GM12864 (cell line): ENCODE measurements around the gene ALG8.

Experiments
- DNase-seq: peaks from one replicate; pipeline ENCODE4 v3.0.0-alpha.2; 2011; ENCODE audit warnings: low read depth
- H3K4me3 ChIP-seq: 2 replicates; pipeline ENCODE4 v1.5.1; 2011; ENCODE audit warnings: mild to moderate bottlenecking, low read depth, low read length, control low read depth
- TF ChIP-seq, protein P1 (sequence below): IDR thresholded peaks from 2 replicates; pipeline ENCODE4 v1.5.1; 2011; ENCODE audit warnings: low read depth, mild to moderate bottlenecking, moderate library complexity, low read length, control low read depth, inconsistent platforms; ENCODE audit errors: missing control alignments

The ALG8 gene

DNA sequence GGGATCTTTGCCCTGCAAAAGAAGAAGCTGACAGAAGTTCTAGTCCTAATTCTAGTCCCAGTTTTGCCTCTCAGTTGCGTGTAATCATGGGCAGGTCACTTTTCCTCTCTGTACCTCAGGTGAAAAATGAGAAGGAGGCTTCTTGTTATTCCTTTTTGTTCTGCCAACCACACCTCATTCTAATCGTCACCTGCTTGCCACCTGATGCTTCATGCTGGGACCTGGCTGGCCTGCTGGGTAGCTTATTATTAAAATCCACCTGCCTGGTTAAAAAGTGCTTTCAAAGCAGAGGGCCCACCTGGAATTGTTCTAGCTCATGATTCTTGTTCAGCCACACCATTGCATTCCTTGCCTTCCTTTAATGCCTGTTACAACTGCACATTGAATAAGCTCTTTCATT, 8.4 kb upstream of the ALG8 start:
- no peak for DNase-seq
- TF ChIP-seq, protein P1, sequence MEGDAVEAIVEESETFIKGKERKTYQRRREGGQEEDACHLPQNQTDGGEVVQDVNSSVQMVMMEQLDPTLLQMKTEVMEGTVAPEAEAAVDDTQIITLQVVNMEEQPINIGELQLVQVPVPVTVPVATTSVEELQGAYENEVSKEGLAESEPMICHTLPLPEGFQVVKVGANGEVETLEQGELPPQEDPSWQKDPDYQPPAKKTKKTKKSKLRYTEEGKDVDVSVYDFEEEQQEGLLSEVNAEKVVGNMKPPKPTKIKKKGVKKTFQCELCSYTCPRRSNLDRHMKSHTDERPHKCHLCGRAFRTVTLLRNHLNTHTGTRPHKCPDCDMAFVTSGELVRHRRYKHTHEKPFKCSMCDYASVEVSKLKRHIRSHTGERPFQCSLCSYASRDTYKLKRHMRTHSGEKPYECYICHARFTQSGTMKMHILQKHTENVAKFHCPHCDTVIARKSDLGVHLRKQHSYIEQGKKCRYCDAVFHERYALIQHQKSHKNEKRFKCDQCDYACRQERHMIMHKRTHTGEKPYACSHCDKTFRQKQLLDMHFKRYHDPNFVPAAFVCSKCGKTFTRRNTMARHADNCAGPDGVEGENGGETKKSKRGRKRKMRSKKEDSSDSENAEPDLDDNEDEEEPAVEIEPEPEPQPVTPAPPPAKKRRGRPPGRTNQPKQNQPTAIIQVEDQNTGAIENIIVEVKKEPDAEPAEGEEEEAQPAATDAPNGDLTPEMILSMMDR: no peak
- H3K4me3 ChIP-seq: no peak overlapping the region

DNA sequence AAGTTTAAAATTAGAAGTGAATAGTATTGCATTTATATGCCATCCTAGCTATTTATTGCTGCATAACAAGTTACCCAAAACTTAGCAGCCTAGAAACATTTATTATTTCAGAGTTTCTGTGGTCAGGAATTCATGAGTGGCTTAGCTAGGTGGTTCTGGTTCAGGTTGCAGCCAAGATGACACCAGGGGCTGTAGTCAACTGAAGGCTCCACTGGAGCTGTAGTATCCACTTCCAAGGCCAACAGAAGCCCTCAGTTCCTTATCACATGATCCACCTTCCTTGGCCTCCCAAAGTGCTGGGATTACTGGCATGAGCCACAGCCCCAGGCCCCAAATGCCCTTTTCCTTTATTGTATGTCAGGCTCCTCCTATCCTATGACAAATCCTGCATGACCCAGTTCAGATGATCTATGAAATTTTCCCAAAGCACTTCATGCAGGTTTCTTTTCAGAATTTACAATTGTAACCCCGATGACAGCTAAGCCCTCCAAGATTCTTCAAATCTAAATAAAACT, 6.1 kb upstream of the ALG8 start:
- H3K4me3 ChIP-seq: no peak overlapping the region
- DNase-seq: no peak
- TF ChIP-seq, protein P1: no peak

DNA sequence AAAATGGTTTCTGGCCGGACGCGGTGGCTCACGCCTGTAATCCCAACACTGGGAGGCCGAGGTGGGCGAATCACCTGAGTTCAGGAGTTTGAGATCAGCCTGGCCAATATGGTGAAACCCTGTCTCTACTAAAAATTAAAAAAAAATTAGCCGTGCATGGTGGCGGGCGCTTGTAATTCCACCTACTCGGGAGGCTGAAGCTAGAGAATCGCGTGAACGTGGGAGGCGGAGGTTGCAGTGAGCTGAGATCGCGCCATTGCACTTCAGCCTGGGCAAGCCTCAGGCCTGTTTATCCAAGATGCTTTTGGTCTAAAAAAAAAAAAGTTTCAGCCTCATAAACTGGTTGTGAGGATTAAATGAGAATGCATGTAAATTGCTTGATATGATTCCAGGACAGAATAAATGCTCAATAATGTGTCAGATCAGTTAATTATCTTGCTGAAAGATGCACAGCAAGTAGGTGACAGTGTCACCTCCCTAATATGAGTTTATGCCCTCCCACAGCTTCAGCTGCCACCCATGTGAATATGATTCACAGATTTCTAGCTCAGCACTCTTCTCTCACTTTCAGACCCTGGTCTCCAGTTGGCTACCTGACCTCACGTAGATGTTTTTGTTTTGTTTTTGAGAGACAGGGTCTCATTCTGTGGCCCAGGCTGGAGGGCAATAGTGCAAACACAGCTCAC, 1.1 kb upstream of the ALG8 start:
- TF ChIP-seq, protein P1: no peak
- no peak for DNase-seq
- H3K4me3 ChIP-seq: peak overlapping the region; percentile 77

DNA sequence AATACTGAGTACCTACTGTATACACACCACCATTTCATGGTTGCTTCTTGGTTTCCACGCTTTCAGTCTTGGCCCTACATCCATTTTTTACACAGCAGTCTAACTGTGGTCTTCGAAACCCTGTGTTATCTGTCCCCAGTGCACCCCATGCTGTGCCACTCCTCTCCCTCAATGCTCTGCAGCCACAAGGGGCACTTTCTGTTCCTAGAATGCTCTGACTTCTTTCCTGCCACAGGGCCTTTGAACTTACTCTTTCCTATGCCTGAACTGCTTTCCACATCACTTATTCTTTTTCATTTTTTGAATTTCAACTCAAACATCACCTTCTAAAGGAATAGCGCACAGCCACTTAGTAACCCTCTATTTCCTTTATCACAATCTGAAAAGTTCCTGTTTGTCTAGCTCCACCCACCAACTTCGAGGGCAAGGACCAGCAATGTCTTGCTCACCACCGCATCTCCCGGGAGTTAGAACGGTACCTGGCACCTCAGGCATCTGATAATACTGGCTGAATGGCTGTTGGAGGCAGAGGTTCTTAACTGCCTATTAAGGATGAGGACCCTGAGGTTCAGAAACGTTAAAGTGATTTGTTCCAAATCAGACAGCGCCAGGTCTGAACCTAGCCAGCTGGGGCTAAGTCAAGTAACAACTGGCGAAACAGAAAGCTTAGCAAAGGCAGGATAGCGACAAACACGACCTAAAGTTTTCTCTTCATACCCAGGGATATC, 568 bp downstream of the ALG8 start:
- TF ChIP-seq, protein P1: peak; percentile 35
- no peak for DNase-seq
- peak overlapping the region; percentile 77 for H3K4me3 ChIP-seq

DNA sequence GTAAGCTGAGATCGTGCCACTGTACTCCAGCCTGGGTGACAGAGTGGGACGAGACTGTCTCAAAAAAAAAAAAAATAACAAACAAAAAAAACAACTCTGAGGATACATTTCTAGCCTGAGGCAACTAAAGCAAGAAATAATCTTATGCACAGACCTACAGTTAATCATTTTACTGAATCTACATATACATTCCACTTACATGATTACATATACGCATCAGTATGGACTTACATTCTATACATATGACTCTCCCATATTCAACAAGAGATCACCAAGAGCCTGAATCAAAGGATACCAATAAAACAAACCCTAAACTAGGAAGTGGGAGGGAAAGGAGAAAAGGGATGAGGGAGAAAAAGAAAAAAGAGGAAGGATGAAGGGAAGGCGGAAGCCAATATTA, 1.1 kb downstream of the ALG8 start:
- H3K4me3 ChIP-seq: peak overlapping the region; percentile 77
- TF ChIP-seq, protein P1: no peak
- DNase-seq: no peak

DNA sequence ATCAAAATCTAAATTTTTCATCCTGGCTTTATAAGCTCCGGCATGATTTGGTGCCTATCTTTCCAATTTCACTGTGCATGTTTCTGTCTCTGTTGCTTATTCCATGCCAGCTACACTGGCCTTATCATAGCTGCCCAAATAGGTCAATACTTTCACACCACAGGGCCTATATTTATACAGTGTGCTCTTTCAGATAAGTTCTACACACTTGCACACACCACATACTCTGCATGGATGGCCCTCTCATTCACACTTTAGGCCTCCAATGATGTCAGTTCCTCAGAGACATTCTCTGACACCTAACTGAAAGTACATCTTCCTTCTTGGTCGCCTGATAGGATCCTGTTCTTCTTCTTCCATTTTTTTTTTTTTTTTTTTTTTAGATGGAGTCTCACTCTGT, 7.0 kb downstream of the ALG8 start:
- TF ChIP-seq, protein P1: no peak
- no peak for DNase-seq
- H3K4me3 ChIP-seq: no peak overlapping the region
